ENCODE data around the gene TRMO.

Gene TRMO

DNA sequence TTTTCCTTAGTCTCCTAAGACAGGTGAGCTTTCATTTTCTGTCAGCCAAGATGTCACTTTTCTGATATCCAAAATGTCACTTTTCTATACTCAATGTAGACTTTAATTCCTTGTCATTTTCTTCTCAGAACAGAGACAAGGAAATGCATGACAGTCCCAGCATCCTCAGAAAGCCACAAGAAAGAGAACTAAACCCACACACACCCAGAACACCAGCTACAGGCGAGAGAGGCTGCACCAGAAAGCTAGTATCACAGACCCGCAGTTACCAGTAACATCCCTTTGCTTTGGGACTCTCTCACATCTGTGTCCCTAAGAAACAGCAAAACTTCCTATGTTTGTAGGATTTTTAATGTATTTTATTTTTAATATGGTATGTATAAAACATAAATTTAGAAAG lies 17.1 kb downstream of the TRMO start:
- DNase-seq (ENCODE audit: extremely low read depth in 1 of 2, low read depth in 1 of 2) = no peak

DNA sequence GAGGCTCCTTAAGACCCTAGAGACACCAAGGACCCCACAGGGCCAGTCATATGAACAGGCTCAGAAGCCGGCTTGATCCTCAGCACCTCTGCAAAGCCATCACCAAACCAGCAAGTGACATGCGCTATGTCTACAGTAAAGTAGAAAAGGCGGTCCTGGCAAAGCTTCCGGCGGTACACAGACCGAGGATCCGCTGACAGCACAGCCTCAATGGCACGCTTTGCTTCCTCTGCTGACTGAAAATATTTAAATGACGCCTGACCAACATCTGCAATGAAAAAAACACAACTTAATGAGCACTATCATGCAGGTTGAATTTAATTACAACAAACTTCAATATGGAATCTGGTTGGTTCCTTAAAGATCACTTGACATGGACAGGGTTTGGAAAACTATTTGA lies 17.6 kb downstream of the TRMO start:
- DNase-seq (ENCODE audit: extremely low read depth in 1 of 2, low read depth in 1 of 2) = no peak

DNA sequence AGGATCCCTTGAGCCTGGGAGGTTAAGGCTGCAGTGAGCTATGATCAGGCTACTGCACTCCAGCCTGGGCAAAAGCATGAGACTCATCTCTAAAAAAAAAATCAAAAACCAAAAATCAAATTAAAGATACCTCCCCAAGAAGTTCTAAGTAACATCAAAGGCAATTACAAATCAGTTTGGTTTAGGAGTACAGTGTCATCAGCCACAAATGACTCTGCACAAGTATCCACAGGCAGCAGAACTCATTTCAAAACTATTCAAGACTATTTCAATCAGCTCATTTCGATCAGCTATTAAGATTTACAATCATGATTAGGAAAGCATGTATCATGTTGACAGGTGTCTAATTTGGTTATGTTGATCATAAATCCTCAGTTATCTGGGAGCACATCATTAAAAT lies 19.1 kb downstream of the TRMO start:
- DNase-seq (ENCODE audit: extremely low read depth in 1 of 2, low read depth in 1 of 2) = no peak

DNA sequence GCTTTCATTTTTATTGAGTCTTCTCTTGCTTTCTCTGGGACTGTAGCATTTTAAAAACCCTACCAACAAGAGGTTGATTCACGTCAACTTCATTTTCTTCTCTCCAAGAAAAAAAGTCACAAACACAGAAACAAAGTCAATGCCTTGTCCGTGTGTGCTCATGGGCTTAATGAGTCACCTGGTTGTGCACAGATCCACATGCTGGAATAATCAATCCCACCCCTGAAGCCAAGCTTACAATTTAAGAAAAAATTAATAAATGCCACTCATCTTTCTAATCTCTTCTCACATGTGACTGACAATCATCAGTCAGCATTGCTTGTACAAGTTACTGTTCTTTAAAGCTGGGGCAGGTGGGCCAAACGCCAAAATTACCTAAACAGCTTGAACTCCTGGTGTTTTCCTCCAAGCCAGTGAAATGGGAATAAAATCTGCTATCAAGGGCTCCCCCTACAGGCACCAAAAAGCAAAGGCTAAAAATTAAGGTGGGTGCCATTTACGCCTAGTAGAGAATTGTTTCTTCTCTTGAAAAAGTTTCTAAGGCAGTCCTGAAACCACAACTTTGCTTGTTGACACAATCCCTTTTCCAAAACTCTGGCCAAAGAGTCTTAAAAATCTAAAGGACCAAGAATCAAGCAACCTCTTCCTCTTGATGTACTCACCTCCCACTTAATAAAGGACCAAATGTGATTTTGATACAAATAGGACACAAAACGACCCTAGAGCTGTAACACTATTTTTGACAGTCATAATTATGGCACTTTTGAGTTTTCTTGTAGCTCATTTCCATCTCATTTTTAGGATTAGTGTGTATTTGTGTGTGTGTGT lies 21.3 kb downstream of the TRMO start:
- no peak for DNase-seq (ENCODE audit: extremely low read depth in 1 of 2, low read depth in 1 of 2)

DNA sequence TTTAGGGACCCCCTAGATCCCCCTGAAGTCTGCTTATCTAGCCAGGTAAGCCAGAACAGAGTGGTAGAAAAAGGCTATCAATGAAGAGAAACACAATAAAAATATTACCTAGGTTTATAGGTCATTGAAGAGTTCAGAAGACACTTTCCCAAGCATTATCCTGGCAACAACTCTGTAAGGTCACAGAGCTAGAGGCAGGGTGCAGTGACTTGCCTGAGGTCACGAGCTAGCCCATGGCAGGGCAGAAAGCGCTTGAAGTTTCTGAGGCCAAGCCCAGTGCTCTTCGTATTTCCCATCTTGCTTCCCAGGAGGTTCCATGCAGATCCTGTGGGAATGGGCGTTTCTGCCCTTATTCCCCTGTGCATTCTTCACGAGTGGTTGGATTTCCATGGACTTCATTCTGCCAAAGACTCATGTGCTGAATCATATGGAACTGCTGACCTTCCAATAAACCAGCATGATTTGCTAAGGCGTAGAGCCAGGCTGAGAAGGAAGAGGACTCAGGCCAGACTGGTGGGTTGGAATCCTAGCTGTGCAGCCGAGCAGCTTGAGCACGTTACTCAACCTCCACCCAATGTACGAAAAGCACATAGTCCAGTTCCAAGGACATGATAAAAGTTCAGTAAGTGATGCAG lies 22.1 kb downstream of the TRMO start:
- no peak for DNase-seq (ENCODE audit: extremely low read depth in 1 of 2, low read depth in 1 of 2)

DNA sequence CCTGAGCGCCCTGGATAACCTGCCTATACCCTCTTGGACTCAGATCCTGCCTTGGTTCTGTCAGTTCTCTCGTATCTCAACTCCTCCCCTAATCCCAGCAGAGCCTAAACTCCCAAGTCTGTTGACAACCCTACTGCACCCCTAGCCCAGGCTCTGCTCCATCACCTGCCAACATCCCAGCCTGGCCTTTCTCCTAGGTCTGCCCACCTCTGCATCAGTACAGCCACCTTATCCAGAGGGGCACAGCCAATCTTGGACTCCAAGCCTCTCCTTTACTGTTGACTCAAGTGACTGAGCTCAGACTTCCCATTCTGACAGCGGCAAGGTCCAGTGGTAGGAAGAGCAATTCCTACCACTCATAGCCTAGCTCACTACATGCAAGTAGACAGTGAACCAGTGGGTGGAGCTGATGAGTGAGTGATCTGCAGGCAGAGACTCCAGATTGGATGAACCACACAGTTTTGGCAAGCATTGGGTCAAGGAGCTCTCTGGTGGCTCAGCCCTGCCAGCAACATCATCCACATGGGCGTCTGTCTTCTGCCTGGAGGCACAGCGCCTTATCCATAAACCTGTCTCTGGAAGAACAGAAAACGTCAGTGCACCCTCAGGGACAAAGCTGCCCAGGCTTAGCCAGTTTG lies 26.5 kb downstream of the TRMO start:
- DNase-seq (ENCODE audit: extremely low read depth in 1 of 2, low read depth in 1 of 2) = no peak

DNA sequence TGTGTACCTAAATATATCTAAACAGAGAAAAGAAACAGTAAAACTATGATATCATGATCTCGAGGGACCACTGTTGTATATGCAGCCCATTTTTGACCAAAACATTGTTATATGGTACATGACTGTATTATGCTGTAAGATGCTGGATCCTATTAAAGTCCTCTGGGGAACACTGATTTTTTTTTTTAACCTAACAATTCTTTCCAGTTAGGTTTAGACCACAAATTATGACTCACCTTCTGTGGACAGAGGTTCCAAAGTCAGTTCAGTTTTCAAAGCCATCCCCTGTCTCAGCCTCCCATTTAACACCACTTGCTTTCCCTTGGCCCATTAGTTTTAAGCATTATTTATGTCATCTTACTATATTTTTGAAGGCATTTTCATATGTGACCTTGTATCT lies 27.1 kb downstream of the TRMO start:
- no peak for DNase-seq (ENCODE audit: extremely low read depth in 1 of 2, low read depth in 1 of 2)

DNA sequence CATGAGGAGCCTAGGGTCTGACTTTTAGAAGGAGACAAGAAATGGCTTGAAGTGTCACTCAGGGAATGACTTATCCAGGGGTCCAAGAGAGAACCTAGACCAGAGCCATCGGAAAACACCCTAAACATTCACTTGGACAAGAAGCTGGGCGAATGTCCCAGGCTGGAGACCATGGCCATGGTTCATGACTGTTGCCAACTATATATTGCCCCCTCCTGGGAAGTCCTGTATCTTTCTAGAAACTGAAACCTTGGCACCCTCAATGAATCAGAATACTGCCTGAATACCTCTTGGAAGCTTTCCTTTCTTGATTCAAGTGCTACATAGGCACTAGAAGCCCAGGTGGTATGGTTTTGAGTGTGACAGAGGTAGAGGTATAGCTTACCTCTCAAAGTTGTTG lies 29.9 kb downstream of the TRMO start:
- DNase-seq (ENCODE audit: extremely low read depth in 1 of 2, low read depth in 1 of 2) = no peak

DNA sequence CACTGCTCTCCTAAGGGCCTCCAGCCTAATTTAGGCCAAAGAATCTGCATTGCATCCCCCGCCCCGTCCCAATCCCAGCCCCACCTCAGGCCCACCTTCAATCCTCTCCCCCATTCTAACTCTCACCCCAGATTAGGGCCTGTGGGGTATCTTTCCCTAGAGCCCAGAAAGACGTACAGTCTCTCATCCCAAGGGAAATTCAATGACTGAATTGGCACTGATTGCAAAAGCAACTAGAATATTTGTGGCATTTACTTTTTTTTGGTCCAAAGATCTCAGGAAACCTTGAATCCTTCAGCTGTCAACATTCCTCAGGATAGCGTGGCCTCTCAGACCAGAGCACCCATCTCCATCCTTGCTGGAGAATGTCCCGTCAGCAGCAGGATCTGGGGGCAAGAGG lies 30.6 kb downstream of the TRMO start:
- DNase-seq (ENCODE audit: extremely low read depth in 1 of 2, low read depth in 1 of 2) = no peak

DNA sequence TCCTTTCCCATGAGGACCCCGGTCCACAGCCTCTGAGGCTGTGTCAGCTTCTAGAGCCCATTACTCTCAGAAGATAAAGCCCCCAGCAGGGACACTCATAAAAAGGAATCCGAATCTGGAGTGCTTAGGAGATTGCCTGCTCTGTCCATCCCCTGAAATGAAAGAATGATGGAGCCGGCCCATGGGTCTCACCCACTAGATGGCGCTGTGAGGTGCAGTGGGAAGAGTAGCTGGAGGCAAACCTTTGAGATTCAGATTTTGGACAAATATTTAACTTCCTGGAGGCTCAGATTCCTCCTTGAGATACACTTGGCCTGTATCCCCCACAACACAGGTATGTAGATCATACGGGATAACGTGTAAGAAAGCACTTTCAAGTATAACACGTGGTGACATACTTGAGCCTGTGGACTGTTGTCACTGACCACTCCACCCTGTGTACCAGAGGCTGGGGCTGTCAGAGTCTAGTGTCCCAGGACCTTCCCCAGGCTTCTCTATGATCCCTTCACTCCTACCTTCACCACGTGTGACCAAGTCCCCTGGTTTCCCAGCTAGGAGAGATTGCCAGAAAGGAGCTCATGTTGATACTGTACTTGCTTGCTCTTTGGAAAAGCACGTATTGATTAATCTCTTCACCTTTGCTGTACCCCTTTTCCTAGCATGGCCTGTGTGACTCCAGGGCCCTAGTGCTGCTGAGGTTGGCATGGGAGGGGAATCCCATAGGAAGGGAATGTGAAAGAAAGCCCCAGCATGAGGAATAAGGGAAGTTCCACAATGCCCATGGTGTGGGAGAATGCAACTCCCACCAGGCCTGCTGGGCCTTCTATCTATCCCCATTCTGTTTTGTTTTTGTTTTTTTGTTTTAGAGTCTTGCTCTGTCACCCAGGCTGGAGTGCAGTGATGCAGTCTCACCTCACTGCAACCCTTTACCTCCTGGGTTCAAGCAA lies 32.1 kb downstream of the TRMO start:
- peak in 1 of 2 donors; percentile 25 for DNase-seq (ENCODE audit: extremely low read depth in 1 of 2, low read depth in 1 of 2)

DNA sequence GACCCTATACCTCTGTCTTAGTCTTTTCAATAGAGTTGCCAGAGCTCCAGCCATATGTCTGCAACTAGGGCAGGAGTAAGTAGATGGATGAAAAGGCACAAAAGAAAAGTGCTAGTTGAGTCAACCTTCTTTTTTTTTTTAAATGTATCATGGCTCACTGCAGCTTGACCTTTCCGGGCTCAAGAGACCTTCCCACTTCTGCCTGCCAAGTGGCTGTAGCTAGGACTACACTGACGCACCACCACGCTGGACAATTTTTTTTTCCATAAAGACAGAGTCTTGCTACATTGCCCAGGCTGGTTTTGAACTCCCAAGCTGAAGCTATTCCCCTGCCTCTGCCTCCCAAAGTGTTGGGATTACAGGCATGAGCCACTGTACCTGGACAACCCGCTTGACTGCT lies 42.0 kb downstream of the TRMO start:
- DNase-seq (ENCODE audit: extremely low read depth in 1 of 2, low read depth in 1 of 2) = no peak

DNA sequence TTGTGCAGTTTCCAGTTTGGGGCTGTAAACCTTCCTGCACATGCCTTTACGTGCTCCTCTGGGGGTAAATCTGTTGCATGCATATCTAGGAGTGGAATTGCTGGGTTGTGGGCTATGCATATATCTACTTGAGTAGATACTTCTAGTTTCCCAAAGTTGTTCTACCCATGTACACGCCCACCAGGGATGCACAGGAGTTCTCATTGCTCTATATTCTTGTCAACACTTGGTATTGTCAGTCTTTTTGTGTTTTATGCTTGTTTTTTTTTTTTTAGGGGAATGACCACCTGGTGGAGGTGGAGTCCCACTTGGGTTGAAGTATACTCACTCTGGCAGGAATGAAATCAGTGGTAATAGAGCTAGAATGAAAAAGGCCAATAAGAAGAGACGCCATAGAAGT lies 46.2 kb downstream of the TRMO start:
- no peak for DNase-seq (ENCODE audit: extremely low read depth in 1 of 2, low read depth in 1 of 2)

DNA sequence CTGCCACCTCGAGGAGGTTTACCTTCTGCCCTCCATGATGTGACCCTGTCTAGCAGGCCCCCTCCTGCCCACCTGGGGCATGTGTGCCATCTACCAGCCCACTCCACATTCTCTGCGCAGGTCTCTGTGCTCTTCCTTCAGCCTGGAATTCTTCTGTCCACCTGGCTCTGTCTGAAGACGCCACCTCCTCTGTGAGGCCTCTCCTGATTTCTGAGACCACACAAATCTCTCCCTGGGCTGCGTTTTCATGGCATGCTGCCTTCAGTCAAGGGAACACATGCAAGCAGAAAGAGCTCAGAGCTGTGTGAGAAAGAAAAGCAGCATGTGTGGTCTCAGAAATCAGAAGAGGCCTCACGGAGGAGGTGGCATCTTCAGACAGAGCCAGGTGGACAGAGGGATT lies 47.2 kb downstream of the TRMO start:
- DNase-seq (ENCODE audit: extremely low read depth in 1 of 2, low read depth in 1 of 2) = no peak

DNA sequence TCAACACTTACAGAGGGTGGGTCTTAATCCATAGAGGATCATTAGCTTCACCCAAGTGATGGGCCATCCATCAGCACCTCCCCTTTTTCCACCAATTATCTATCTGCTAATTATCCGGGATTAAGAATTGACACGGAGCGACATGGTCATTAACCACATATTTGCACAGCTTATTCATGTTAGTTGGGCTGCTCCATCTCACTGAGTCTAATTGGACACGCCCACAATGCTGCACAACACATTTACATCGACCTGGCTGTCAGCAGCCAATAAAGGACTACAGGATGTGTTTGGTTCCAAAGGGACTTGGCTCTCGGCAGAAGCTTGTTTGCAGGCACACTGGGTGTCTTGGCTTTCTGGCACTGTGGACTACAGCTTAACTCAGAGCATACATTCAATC lies 47.7 kb downstream of the TRMO start:
- no peak for DNase-seq (ENCODE audit: extremely low read depth in 1 of 2, low read depth in 1 of 2)

DNA sequence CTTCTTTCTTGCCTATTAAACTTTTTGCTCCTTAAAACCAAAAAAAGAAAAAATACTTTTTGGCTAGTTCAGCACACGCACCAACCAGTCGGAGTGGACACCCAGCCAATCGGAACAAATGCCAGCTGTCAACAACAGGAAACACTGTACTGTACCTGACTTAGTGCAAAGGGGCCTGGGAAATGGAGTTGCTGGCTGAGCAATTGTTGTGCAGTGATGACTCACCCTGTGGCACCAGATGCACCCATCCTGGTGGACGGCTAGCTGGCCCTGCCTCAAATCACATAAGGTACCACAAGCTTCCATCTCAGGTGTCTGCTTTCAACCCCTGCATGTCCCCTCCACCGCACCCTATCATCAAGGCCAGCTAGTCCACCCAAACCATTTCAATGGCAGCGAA lies 48.4 kb downstream of the TRMO start:
- no peak for DNase-seq (ENCODE audit: extremely low read depth in 1 of 2, low read depth in 1 of 2)

DNA sequence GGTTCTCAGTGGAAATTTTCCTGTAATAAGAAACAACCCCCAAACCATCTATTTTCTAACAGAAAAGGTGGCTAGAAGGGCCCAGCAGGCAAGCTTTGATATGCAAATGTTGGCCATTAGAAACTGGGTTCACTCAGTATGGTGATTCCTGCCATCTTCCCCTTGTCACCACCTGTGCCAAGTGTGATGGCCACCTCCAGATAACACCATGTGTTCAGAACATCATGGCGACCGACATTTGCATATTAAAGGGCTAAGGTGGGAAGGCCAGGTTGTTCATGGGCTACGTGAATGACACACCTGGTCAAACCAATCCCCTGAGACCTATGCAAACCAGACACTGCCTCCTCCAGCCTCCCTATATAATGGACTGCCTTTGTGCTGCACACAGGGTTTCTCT lies 48.9 kb downstream of the TRMO start:
- DNase-seq (ENCODE audit: extremely low read depth in 1 of 2, low read depth in 1 of 2) = no peak

DNA sequence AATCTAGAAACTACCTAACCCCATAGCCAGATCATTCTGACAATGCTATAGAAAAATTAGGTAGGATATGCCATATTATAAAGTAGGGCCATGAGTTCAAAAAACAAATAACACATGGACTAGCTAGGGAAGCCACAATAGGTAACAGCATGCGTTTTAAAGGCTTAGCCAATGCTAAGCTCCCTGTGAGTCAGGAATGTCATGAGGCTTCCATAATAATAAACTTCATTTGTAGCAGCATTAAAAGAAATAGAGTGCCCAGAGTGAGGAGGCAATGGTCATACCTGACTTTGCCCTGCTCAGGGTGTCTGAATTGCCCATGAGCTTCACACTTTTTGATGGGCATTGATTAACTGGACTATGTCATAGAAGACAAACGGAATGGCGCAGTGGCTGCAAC lies 53.4 kb downstream of the TRMO start:
- no peak for DNase-seq (ENCODE audit: extremely low read depth in 1 of 2, low read depth in 1 of 2)

DNA sequence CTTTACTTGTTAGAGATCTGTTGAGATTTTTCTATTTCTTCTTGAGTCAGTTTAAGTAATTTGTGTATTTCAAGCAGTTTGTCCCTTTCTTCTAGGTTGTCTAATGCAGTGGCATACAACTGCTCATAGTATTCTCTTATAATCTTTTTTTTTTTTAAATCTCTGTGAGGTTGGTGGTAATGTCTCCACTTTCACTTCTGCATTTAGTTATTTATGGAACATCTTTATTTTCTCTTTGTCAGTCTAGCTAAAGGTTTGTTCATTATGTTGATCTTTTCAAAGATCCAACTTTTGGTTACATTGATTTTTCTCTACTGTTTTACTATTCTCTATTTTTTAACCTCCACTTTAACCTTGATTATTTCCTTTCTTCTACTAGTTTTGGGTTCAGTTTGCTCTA lies 55.5 kb downstream of the TRMO start:
- DNase-seq (ENCODE audit: extremely low read depth in 1 of 2, low read depth in 1 of 2) = no peak

DNA sequence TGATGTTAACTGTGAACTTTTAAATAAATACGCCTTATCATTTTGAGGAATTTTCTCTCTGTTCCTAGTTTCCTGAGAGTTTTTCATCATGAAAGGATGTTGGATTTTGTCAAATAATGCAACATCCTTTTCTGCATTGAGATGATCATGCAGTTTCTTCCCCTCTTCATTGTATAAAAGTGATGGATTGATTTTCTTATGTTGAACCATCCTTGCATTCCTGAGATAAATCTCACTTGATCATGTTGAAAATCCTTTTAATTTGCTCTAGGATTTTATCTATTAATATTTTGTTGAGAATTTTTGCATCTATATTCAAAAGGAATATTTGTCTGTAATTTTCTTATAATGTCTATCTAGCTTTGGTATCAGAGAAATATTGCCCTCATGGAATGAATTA lies 56.0 kb downstream of the TRMO start:
- no peak for DNase-seq (ENCODE audit: extremely low read depth in 1 of 2, low read depth in 1 of 2)

DNA sequence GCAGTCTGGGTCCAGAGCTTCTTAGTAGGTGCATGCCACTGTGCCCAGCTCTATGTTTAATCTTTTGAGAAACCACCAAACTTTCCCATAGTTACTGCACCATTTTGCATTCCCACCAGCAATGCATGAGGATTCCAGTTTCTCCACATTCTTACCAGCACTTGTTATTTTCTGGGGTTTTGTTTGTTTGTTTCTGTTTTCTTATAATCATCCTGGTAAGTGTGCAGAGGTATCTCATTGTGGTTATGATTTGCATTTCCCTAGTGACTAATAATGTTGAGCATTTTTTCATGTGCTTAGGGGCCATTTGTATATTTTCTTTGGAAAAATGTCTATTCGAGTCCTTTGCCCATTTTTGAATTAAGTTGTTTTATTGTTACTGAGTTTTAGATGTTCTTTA lies 57.9 kb downstream of the TRMO start:
- no peak for DNase-seq (ENCODE audit: extremely low read depth in 1 of 2, low read depth in 1 of 2)

DNA sequence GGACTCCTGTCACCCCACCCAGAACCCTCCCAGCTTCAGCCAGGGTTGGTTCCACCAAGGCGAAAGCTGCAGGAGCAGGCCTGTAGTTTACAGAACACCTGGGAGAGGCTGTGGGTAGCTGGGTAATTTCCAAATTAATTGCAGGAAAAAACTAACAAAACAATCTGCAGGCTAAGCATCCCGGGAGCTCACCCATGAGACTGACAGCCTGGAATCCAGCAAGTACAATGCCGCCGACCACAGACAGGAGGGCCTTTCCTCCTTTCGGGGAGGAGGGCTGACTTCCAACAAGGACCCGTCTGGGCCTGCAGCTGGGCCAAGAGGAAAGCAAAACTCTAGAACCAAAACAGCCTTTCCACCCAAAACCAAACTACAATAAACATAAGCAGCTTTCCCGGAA lies 59.0 kb downstream of the TRMO start:
- no peak for DNase-seq (ENCODE audit: extremely low read depth in 1 of 2, low read depth in 1 of 2)

All from stimulated activated CD8-positive, alpha-beta memory T cell treated with anti-CD3 and anti-CD28 coated beads, Interleukin-7, amount 100 ng/mL, for 48 hours (primary cell).